Activated CD4-positive, alpha-beta T cell treated with anti-CD3 and anti-CD28 coated beads, Interleukin-2, amount 50 U/mL, for 1 hour (primary cell): ENCODE measurements around the gene MSRB2.

ENCODE experiments used
- DNase-seq: peaks from one replicate; pipeline ENCODE4 v3.0.0-alpha.2; 2020

Gene MSRB2

GRCh38 chr10:23114228-23114850 lies 19.0 kb downstream of the MSRB2 start:
- no peak for DNase-seq

- DNase-seq: no peak
Measured at GRCh38 chr10:23116486-23117205, 21.3 kb downstream of the MSRB2 start.

GRCh38 chr10:23120001-23120934 lies 24.9 kb downstream of the MSRB2 start:
- no peak for DNase-seq

- DNase-seq: no peak
Measured at GRCh38 chr10:23121135-23121534, 25.8 kb downstream of the MSRB2 start.

GRCh38 chr10:23136462-23136861 lies 41.1 kb downstream of the MSRB2 start:
- DNase-seq: no peak

GRCh38 chr10:23139677-23140076 lies 44.3 kb downstream of the MSRB2 start:
- no peak for DNase-seq

- DNase-seq: no peak
Measured at GRCh38 chr10:23141995-23142394, 46.6 kb downstream of the MSRB2 start.

GRCh38 chr10:23146258-23146657 lies 50.9 kb downstream of the MSRB2 start:
- DNase-seq: no peak

- no peak for DNase-seq
Measured at GRCh38 chr10:23147035-23147434, 51.7 kb downstream of the MSRB2 start.

- DNase-seq: no peak
Measured at GRCh38 chr10:23148214-23148613, 52.8 kb downstream of the MSRB2 start.

GRCh38 chr10:23150091-23150490 lies 54.7 kb downstream of the MSRB2 start:
- no peak for DNase-seq

- no peak for DNase-seq
Measured at GRCh38 chr10:23150610-23151009, 55.2 kb downstream of the MSRB2 start.

- no peak for DNase-seq
Measured at GRCh38 chr10:23151071-23151470, 55.7 kb downstream of the MSRB2 start.

GRCh38 chr10:23155169-23155568 lies 59.8 kb downstream of the MSRB2 start:
- no peak for DNase-seq

GRCh38 chr10:23156447-23157150 lies 61.2 kb downstream of the MSRB2 start:
- DNase-seq: no peak

- DNase-seq: no peak
Measured at GRCh38 chr10:23157239-23157681, 61.9 kb downstream of the MSRB2 start.

- no peak for DNase-seq
Measured at GRCh38 chr10:23157691-23158369, 62.5 kb downstream of the MSRB2 start.

- peak; percentile 22 for DNase-seq
Measured at GRCh38 chr10:23158370-23158769, 63.0 kb downstream of the MSRB2 start.

GRCh38 chr10:23171232-23171876 lies 76.0 kb downstream of the MSRB2 start:
- DNase-seq: no peak
